Tibial nerve (tissue), 4 donors: ENCODE results near the gene THNSL1. TPM values are rescaled to one million over a fixed set of nuclear protein-coding genes. Genes with fewer than 3 reads are reported as not detected.

Source experiments
- DNase-seq, 2 donors: peaks; one replicate each; pipeline ENCODE4 v3.0.0-alpha.2; 2019; ENCODE audit warnings: low spot score in 2 of 2
- H3K27ac ChIP-seq, 4 donors: fragments of 200-600 bp; sonication (generic) in 3 of 4; one replicate each; pipeline ENCODE4 v1.5.1; 2017 to 2019; ENCODE audit warnings: mild to moderate bottlenecking in 1 of 4
- H3K27me3 ChIP-seq, 2 donors: fragments of 200-600 bp; sonication (generic) in 1 of 2; one replicate each; pipeline versions ENCODE4 v1.5.1 to v1.6.0; 2017 to 2019
- H3K36me3 ChIP-seq, 3 donors: fragments of 200-600 bp; sonication (generic); one replicate each; pipeline ENCODE4 v1.5.1; 2018 to 2019
- H3K4me1 ChIP-seq, 4 donors: fragments of 200-600 bp; sonication (generic) in 3 of 4; one replicate each; pipeline ENCODE4 v1.5.1; 2017 to 2019
- H3K4me3 ChIP-seq, 4 donors: fragments of 200-600 bp; sonication (generic) in 3 of 4; one replicate each; pipeline ENCODE4 v1.5.1; 2017 to 2019; ENCODE audit warnings: mild to moderate bottlenecking in 1 of 4, moderate library complexity in 1 of 4
- H3K9me3 ChIP-seq, 4 donors: fragments of 200-600 bp; sonication (generic) in 3 of 4; one replicate each; pipeline ENCODE4 v1.5.1; 2017 to 2019
- CTCF ChIP-seq, 5 experiments: fragments of 200-600 bp in 3 of 5; fragments of 450-650 bp in 2 of 5; sonication (generic) in 3 of 5; IDR thresholded peaks; one replicate each; pipeline ENCODE4 v1.5.1; 2016 to 2019; ENCODE audit warnings: antibody characterized with exemption in 5 of 5, mild to moderate bottlenecking in 3 of 5, moderate library complexity in 2 of 5
- EP300 ChIP-seq, 2 donors: sonication (generic); formaldehyde crosslinking; IDR thresholded peaks; one replicate each; pipeline ENCODE4 v1.6.1; 2017; ENCODE audit warnings: antibody characterized with exemption in 2 of 2, mild to moderate bottlenecking in 1 of 2
- POLR2A ChIP-seq, 2 donors: fragments of 450-650 bp; IDR thresholded peaks; one replicate each; pipeline ENCODE4 v1.6.1; 2017; ENCODE audit warnings: antibody characterized with exemption in 2 of 2, mild to moderate bottlenecking in 2 of 2, moderate library complexity in 2 of 2
- WGBS, 2 donors: methylation state at CpG; one replicate each; pipeline ENCODE4 v1.1.5; 2018; 5-methylcytosine and 5-hydroxymethylcytosine counted together
- total RNA-seq, 4 donors: library from RNA; depleted of rRNA; stranded (reverse); fragments of >200 nt; gene quantifications; one replicate each; pipeline ENCODE4 v1.1.0, GENCODE V29; 2016

THNSL1 gene
- total RNA-seq, 4 donors from 2014 or later: 1.5 to 2.7 (median 1.8) TPM

- 74% methylated on average over 1 of the region's 1 CpG for WGBS, 2 donors
- Histone ChIP-seq H3K27me3 (no peaks in the 10 kb centered on the region), H3K9me3 (no peaks in the 10 kb centered on the region), H3K36me3 (no peaks in the 10 kb centered on the region), H3K4me1 (peaks cover 0 to 15% (median 0%) of the 10 kb centered on the region in 4 donors), H3K4me3 (no peak overlapping the region), H3K27ac (no peak overlapping the region)
- no peak for TF ChIP-seq POLR2A (IDR thresholded peaks at IDR 0.05)
- no peak for TF ChIP-seq EP300 (IDR thresholded peaks at IDR 0.05)
- no peak for TF ChIP-seq CTCF (IDR thresholded peaks at IDR 0.05)
- no peak for DNase-seq
Measured at GRCh38 chr10:25046641-25047040, 30.2 kb downstream of the THNSL1 start.

GRCh38 chr10:25047088-25047487 is 30.7 kb downstream of the THNSL1 start:
- TF ChIP-seq CTCF (IDR thresholded peaks at IDR 0.05) (no peak), POLR2A (IDR thresholded peaks at IDR 0.05) (no peak), EP300 (IDR thresholded peaks at IDR 0.05) (no peak)
- H3K27ac ChIP-seq: no peak overlapping the region

GRCh38 chr10:25047591-25048301 is 31.3 kb downstream of the THNSL1 start:
- no peak overlapping the region for H3K4me3 ChIP-seq
- no peaks in the 10 kb centered on the region for H3K36me3 ChIP-seq
- TF ChIP-seq CTCF (IDR thresholded peaks at IDR 0.05): no peak
- TF ChIP-seq POLR2A (IDR thresholded peaks at IDR 0.05): no peak
- no peak for TF ChIP-seq EP300 (IDR thresholded peaks at IDR 0.05)
- peaks cover 0 to 15% (median 0%) of the 10 kb centered on the region in 4 donors for H3K4me1 ChIP-seq
- DNase-seq: peak in 1 of 2 donors; percentile 53
- 44 to 50% methylated on average over 4 of the region's 4 CpGs for WGBS, 2 donors
- H3K27ac ChIP-seq: peak overlapping the region in 1 of 4 donors; percentile 25
- H3K27me3 ChIP-seq: no peaks in the 10 kb centered on the region
- no peaks in the 10 kb centered on the region for H3K9me3 ChIP-seq

More at GRCh38 chr10:25047088-25047487, 30.7 kb downstream of the THNSL1 start:
- H3K36me3 ChIP-seq: no peaks in the 10 kb centered on the region
- no peaks in the 10 kb centered on the region for H3K27me3 ChIP-seq
- WGBS, 2 donors: 31 to 37% methylated on average over 2 of the region's 2 CpGs
- H3K4me1 ChIP-seq: peaks cover 0 to 15% (median 0%) of the 10 kb centered on the region in 4 donors
- no peak overlapping the region for H3K4me3 ChIP-seq
- no peaks in the 10 kb centered on the region for H3K9me3 ChIP-seq
- no peak for DNase-seq

GRCh38 chr10:25048450-25048849 is 32.0 kb downstream of the THNSL1 start:
- TF ChIP-seq POLR2A (IDR thresholded peaks at IDR 0.05): no peak
- TF ChIP-seq EP300 (IDR thresholded peaks at IDR 0.05): no peak
- H3K36me3 ChIP-seq: no peaks in the 10 kb centered on the region
- peaks cover 0 to 15% (median 0%) of the 10 kb centered on the region in 4 donors for H3K4me1 ChIP-seq
- H3K4me3 ChIP-seq: no peak overlapping the region
- peak overlapping the region in 1 of 4 donors; percentile 25 for H3K27ac ChIP-seq
- no peaks in the 10 kb centered on the region for H3K9me3 ChIP-seq
- DNase-seq: peak in 1 of 2 donors; percentile 36
- H3K27me3 ChIP-seq: no peaks in the 10 kb centered on the region
- WGBS, 2 donors: 60 to 67% methylated on average over 5 of the region's 5 CpGs

- Histone ChIP-seq H3K36me3 (no peaks in the 10 kb centered on the region), H3K27me3 (no peaks in the 10 kb centered on the region), H3K4me3 (no peak overlapping the region), H3K27ac (no peak overlapping the region), H3K9me3 (no peaks in the 10 kb centered on the region), H3K4me1 (peaks cover 0 to 15% (median 0%) of the 10 kb centered on the region in 4 donors)
- DNase-seq: no peak
- TF ChIP-seq CTCF (IDR thresholded peaks at IDR 0.05) (no peak), EP300 (IDR thresholded peaks at IDR 0.05) (no peak), POLR2A (IDR thresholded peaks at IDR 0.05) (no peak)
- WGBS, 2 donors: 97% methylated on average over 2 of the region's 2 CpGs
Measured at GRCh38 chr10:25049966-25050365, 33.6 kb downstream of the THNSL1 start.
